WTC11 (cell line): ENCODE measurements around the gene PON1. TPM values are rescaled to one million over a fixed set of nuclear protein-coding genes. Genes with fewer than 3 reads are reported as not detected.

ENCODE experiments used
- ATAC-seq: fragments of 200-7000 bp; cut with Tn5 transposase; 2 replicates; pipeline ENCODE4 v1.10.0; 2021; ENCODE audit warnings: mild to moderate bottlenecking, moderate library complexity
- CTCF ChIA-PET: fragments of 300-600 bp; sonication (Branson Sonifier 250); formaldehyde crosslinking; loops from one replicate; lab custom pipeline; 2021; ENCODE audit warnings: antibody characterized with exemption; lab: Charles Lee
- POLR2A ChIA-PET: fragments of 350-600 bp; sonication (Branson Sonifier 250); formaldehyde crosslinking; loops from one replicate; lab custom pipeline; 2021; ENCODE audit warnings: antibody characterized with exemption; lab: Charles Lee
- DNase-seq: peaks from one replicate; pipeline ENCODE4 v3.0.0; 2021; ENCODE audit warnings: low spot score
- H3K27ac Mint-ChIP-seq: 2 replicates; pipeline ENCODE4 v1.8.0; 2021; ENCODE audit warnings: mixed read lengths
- H3K27me3 Mint-ChIP-seq: 2 replicates; pipeline ENCODE4 v1.8.0; 2021; ENCODE audit warnings: low read depth, mild to moderate bottlenecking, moderate library complexity, mixed read lengths
- H3K36me3 Mint-ChIP-seq: 2 replicates; pipeline ENCODE4 v1.8.0; 2021; ENCODE audit warnings: mixed read lengths
- H3K4me1 Mint-ChIP-seq: 2 replicates; pipeline ENCODE4 v1.8.0; 2022; ENCODE audit warnings: mixed read lengths
- H3K4me3 Mint-ChIP-seq: 2 replicates; pipeline ENCODE4 v1.8.0; 2021; ENCODE audit warnings: mild to moderate bottlenecking, moderate library complexity, mixed read lengths
- H3K9me3 Mint-ChIP-seq: 2 replicates; pipeline ENCODE4 v1.8.0; 2021; ENCODE audit warnings: mixed read lengths
- CDX4 ChIP-seq: fragments of 250-450 bp; sonication (Bioruptor Pico); IDR thresholded peaks from 2 replicates; pipeline ENCODE4 v1.9.0; 2021; ENCODE audit warnings: moderate library complexity, mild to moderate bottlenecking, inconsistent platforms, borderline replicate concordance
- IRF1 ChIP-seq: sonication (generic); formaldehyde crosslinking; IDR thresholded peaks from 2 replicates; pipeline ENCODE4 v1.8.0; 2023; ENCODE audit warnings: missing genetic modification reagents
- NFATC4 ChIP-seq: fragments of 250-450 bp; sonication (Bioruptor Pico); IDR thresholded peaks from 2 replicates; pipeline ENCODE4 v1.9.0; 2021; ENCODE audit warnings: mild to moderate bottlenecking
- PRDM15 ChIP-seq: sonication (generic); formaldehyde crosslinking; IDR thresholded peaks from 2 replicates; pipeline ENCODE4 v1.8.0; 2022; ENCODE audit warnings: missing genetic modification reagents
- RELA ChIP-seq: sonication (generic); formaldehyde crosslinking; IDR thresholded peaks from 2 replicates; pipeline ENCODE4 v1.8.1; 2022; ENCODE audit warnings: missing genetic modification reagents, mild to moderate bottlenecking, borderline replicate concordance
- SOX15 ChIP-seq: fragments of 250-450 bp; sonication (Bioruptor Pico); IDR thresholded peaks from 2 replicates; pipeline ENCODE4 v1.9.0; 2021; ENCODE audit warnings: mild to moderate bottlenecking
- SP1 ChIP-seq: sonication (generic); formaldehyde crosslinking; conservative IDR thresholded peaks from 2 replicates; pipeline ENCODE4 v1.8.1; 2022; ENCODE audit warnings: missing genetic modification reagents
- STAT6 ChIP-seq: sonication (generic); formaldehyde crosslinking; conservative IDR thresholded peaks from 2 replicates; pipeline ENCODE4 v1.8.1; 2023; ENCODE audit warnings: mild to moderate bottlenecking, low read depth, missing genetic modification reagents, moderate library complexity
- ZNF423 ChIP-seq: fragments of 250-450 bp; sonication (Bioruptor Pico); IDR thresholded peaks from 2 replicates; pipeline ENCODE4 v2.1.2; 2022; ENCODE audit warnings: mild to moderate bottlenecking, moderate library complexity
- ZNF425 ChIP-seq: fragments of 250-450 bp; sonication (Bioruptor Pico); conservative IDR thresholded peaks from 2 replicates; pipeline ENCODE4 v1.9.0; 2021; ENCODE audit warnings: mild to moderate bottlenecking
- total RNA-seq: library from RNA; stranded (reverse); gene quantifications from 3 replicates; pipeline ENCODE4 v1.2.3, GENCODE V29; 2021
- TF ChIP-seq, protein P1 (sequence below): sonication (generic); formaldehyde crosslinking; IDR thresholded peaks from 2 replicates; pipeline ENCODE4 v1.8.0; 2022; ENCODE audit warnings: mild to moderate bottlenecking, missing genetic modification reagents
- TF ChIP-seq, protein P2 (sequence below): sonication (generic); formaldehyde crosslinking; IDR thresholded peaks from 2 replicates; pipeline ENCODE4 v1.8.1; 2023; ENCODE audit warnings: mild to moderate bottlenecking, moderate library complexity, missing genetic modification reagents

The PON1 gene
- total RNA-seq, 1 experiment from 2014 or later: 0.26 TPM

- no peak for TF ChIP-seq STAT6 (CRISPR knock-in tag)
- TF ChIP-seq, protein P1, sequence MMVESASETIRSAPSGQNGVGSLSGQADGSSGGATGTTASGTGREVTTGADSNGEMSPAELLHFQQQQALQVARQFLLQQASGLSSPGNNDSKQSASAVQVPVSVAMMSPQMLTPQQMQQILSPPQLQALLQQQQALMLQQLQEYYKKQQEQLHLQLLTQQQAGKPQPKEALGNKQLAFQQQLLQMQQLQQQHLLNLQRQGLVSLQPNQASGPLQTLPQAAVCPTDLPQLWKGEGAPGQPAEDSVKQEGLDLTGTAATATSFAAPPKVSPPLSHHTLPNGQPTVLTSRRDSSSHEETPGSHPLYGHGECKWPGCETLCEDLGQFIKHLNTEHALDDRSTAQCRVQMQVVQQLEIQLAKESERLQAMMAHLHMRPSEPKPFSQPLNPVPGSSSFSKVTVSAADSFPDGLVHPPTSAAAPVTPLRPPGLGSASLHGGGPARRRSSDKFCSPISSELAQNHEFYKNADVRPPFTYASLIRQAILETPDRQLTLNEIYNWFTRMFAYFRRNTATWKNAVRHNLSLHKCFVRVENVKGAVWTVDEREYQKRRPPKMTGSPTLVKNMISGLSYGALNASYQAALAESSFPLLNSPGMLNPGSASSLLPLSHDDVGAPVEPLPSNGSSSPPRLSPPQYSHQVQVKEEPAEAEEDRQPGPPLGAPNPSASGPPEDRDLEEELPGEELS (CRISPR knock-in tag): no peak
- no peak for TF ChIP-seq SP1
- no peak for TF ChIP-seq PRDM15 (CRISPR knock-in tag)
- no peak for TF ChIP-seq CDX4 (CRISPR knock-in tag)
- TF ChIP-seq ZNF425 (CRISPR knock-in tag): no peak
- TF ChIP-seq RELA (CRISPR knock-in tag): no peak
- TF ChIP-seq NFATC4 (CRISPR knock-in tag): no peak
- TF ChIP-seq IRF1 (CRISPR knock-in tag): no peak
- TF ChIP-seq ZNF423 (CRISPR knock-in tag): no peak
- TF ChIP-seq SOX15 (CRISPR knock-in tag): no peak
- TF ChIP-seq, protein P2, sequence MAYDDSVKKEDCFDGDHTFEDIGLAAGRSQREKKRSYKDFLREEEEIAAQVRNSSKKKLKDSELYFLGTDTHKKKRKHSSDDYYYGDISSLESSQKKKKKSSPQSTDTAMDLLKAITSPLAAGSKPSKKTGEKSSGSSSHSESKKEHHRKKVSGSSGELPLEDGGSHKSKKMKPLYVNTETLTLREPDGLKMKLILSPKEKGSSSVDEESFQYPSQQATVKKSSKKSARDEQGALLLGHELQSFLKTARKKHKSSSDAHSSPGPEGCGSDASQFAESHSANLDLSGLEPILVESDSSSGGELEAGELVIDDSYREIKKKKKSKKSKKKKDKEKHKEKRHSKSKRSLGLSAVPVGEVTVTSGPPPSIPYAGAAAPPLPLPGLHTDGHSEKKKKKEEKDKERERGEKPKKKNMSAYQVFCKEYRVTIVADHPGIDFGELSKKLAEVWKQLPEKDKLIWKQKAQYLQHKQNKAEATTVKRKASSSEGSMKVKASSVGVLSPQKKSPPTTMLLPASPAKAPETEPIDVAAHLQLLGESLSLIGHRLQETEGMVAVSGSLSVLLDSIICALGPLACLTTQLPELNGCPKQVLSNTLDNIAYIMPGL (CRISPR knock-in tag): no peak
- TF ChIP-seq, all 79 proteins: peak for 0
- Mint-ChIP-seq H3K9me3 (no peaks in the 10 kb centered on the region), H3K4me1 (peaks cover 30% of the 10 kb centered on the region), H3K27ac (no peak overlapping the region), H3K36me3 (peaks cover 2% of the 10 kb centered on the region; the same call in 1 of the 2 replicates), H3K4me3 (no peak overlapping the region), H3K27me3 (no peaks in the 10 kb centered on the region)
- ChIA-PET POLR2A (no interaction called here), CTCF (interaction anchor here (1.6 to 2.0 kb wide), 2 partner anchors 19 to 211 kb away, joined by 5 to 7 read pairs; no protein-coding TSS in a partner anchor)
- ATAC-seq (no peak), DNase-seq (no peak)
Measured at GRCh38 chr7:95265634-95266033, 58.7 kb downstream of the PON1 start.
